Suppressor macrophage (primary cell): Measurements from ENCODE around the gene MTMR4.
"Not testable (repeated sequence)": the region's sequence is repeated elsewhere in the genome, so short reads cannot be mapped to it uniquely, and the experiment has no call there.

Experiments used
- DNase-seq, 4 experiments: peaks; one replicate each; pipeline ENCODE4 v3.0.0-alpha.2; 2020 to 2022

Gene MTMR4

DNA sequence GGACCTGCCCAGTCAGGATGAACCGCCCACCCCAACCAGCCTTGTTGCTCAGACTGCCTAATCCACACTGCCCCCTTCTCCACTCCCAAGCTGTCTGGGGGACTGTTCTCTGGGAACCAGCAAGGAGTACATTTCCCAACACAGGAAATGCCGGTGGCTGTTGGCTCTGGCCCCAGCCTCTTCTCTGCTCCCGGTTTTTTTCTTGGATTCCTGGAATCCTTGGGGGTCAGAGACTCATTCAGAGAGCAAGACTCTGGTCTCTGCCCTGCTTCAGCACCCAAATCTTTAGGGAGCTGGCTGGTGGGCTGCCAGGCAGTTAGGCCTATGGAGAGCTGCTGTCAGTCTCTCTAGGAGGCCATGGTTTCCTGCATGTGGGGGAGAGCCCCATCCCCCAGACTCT lies 10.8 kb upstream of the MTMR4 start:
- no peak for DNase-seq

DNA sequence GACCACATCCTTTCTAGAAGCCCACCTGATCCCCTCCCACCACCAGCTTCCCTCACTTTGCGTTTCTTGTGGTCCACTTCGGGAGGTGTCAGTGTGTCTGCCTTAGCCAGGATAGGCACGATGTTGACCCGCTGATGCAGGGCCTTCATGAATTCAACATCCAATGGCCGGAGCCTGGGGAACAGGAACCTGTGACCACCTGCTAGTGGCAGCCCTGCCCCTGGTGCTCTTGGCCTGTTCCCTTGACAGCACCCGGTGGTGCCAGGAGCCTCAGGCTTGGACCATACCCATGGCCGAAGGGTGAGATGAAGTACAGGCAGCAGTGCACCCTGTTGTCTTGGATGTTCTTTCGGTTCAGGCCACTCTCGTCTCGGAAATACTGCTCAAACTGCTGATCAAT lies 7.2 kb upstream of the MTMR4 start:
- DNase-seq = no peak

DNA sequence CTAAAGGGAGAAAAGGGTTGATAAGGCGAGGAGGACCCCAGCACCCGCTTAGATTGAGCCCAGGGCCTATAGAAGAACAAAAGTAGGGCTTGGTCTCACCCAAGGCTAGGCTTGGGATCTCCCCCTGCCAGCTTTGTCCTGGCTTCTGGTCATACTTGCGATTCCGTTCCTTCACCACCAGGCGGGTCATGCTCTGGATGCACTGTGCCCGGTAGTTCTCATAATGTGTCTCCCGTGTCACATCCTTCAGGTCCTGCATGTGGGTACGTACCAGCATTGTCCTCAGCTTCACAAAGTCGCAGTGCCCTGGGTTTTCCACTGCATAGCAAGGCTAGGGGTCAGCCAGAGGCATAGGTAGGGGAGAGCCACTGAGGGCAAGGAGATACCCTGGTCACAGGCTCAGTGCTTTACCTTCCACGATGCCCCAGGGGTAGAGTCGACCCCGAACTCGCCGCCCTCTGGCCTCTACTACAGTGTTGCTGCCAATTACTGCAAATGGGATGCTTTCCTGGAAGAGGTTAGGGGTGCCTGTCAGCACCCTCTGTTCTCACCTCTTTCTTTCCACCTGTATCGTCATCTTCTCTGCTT lies 6.5 kb upstream of the MTMR4 start:
- peak; percentile 28 to 62 (median 57) for DNase-seq

DNA sequence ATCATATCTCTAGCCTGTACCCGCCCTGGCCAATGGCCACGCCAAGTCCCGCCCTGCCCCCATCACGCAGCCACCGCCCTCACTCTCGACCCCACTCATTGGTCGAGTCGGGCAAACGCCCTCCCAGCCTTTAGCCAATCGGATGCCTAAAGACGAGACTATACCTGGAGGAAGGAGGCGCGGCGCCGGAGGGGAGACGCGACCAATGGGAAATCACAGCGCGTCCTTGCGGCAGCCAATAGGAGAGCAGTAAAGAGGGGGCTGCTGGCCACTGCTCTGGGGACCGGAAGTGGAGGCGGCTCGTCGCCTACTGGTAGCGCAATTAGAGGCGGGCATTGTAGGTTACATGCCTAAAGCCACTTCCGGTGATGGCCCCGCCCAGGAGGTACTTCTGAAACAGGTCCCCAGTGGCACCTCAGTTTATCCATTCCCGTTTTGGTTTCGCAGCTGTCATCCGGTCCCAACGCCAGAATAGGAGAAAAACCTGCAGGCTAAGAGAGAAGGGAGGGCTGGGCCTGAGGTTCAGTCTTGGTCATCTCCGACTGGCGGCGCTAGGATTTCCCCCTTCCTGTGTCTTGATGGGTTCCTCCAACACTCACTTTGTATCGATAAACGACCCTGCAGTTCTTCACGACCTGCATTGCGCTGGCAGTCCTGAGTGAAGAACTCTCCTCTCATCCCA lies 3.6 kb upstream of the MTMR4 start:
- peak; percentile 100 for DNase-seq

DNA sequence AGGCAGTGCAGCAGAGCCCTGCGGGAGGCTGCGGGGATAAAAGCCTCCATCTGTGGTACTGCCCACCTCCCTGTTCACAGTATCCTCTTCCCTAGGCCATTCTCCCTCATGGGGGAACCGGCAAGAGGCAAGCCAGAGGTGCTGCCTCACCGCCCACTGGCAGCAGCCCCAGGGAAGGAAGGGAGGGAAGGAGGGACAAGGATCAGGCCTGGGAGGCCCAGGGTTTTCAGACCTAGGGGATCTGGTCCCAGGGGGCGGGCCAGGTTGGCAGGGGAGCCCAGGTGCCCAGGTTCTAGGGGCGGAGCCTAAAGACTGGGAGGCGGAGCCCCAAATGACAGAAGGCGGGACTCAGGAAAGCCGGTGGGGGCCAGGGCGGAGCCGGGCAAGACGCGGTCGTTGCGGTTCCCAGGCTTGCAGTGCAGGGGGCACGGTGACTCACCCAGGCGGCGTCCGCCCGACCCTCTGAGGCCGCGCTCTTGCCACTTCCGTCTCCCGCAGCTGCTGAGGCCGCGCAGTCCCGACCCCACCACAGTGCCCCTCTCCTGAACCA lies 3.0 kb upstream of the MTMR4 start:
- no peak for DNase-seq

DNA sequence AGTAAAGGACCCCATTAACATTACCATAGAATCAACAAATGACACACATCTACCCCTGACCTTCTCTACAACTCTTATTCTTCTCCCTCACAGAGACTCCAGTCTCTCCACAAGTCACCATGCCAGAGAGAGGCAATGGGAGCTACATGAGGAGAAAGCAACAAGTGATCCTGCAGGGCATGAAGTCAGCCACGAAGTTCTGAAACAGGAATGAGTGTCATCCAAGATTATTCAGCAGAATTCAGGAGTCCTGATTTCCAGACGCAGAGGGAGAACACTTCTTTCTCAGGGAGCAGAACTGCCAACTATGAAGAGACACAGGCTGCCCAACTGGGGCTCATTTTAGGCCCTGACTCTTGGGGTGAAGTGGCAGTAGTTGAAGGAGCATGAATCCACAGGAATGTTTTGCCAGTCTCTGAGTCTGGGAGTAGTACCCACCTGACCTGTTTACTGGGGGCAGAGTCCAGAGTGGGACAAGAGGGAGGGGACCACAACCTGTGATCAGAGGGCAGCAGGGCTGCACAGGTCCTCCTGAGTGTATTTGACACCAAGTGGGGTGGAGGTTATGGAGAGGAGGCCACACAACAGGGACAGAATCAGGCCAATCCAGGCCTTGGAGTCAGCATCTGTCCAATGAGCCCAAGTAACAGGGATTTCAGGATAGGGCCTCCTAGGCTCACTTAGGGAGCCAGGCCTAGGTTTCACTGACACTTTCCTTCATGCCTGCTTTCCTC lies 2.4 kb upstream of the MTMR4 start:
- no peak for DNase-seq

DNA sequence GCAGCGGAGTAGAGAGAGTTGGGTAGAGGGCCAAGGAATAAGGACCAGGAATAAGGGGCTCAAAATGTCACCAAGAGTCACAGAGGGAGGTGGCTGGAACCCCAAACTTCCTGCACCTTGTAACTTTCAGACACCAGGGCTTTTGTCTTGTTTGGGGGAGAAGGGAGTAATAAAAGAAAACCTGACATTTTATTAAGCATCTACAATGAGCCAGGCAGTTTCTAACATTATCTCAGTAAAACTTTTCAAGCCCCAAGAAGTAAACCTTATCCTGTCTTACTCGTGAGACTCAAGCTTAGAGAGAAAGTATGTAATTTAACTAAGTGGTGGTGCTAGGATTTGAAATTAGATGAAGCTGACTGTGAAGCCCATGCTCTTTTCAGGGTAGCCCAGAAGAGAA lies 848 bp upstream of the MTMR4 start:
- no peak for DNase-seq

DNA sequence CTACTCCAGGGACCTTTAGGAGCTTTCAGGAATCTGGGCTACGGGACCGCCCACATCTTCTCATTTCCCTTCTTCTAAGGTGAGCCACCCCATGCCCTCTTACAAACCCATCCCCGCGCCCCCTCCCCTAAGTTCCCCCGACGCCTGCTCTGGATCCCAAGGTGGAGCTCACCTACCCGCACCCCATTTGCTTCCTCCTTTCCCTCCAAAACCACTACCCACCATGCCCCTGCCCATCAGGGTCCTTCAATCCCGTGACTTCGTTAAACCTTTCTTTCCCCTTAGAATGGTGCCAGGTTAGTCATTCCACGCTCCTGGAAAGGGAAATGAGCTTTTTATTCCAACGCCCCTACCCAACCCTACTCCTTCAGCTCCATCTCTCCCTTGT lies 326 bp upstream of the MTMR4 start:
- DNase-seq = no peak

DNA sequence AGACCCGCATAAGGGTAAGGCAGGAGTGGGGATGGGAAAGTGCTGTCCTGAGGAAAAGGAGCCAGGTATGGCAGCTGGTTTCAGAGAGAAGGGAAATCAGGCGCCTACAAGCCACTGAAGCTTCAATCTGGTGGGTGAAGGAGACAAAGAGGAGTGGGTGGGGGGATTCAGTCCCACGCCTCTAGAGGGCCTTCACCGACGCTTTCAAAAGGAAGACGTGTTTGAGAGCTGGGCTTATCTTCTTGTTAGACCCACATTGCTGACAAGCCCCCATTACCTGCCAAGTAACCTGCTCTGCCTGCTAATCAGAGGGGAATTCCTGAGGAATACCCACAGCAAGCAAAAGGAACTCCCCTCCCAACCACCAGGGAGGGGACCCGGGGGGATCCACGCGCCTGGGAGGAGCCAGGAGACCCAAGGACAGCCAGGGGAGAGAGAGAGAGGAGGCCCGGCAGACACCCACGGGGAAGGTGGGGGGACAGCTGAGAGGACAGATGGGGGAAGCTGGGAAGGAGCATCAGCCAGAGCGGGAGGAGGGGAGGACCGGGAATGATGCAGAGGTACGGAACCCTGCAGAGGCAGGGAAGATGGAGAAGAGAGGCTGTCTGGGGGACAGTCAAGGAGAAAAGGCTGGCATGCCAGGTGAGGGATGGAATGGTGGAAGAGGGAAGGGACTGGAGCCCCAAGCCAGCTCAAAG lies 1.0 kb downstream of the MTMR4 start:
- no peak for DNase-seq

DNA sequence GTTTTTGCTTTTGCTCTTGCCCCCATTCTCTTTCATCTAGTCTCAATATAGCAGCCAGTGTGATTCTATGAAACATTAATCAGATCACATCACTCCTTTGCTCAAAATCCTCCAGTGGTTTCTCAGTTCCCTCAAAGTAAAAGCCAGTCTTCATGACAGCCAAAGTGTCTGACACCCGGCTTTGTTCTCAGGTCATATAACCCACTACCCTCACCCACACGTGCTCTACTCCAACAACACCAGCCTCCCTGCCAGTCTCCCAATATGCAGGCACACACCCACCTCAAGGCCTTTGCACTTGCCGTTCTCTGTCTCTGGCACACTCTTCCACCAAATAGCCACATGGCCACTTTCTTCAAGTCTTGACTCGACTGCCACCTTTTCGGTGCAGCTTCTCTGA lies 4.4 kb downstream of the MTMR4 start:
- no peak for DNase-seq

DNA sequence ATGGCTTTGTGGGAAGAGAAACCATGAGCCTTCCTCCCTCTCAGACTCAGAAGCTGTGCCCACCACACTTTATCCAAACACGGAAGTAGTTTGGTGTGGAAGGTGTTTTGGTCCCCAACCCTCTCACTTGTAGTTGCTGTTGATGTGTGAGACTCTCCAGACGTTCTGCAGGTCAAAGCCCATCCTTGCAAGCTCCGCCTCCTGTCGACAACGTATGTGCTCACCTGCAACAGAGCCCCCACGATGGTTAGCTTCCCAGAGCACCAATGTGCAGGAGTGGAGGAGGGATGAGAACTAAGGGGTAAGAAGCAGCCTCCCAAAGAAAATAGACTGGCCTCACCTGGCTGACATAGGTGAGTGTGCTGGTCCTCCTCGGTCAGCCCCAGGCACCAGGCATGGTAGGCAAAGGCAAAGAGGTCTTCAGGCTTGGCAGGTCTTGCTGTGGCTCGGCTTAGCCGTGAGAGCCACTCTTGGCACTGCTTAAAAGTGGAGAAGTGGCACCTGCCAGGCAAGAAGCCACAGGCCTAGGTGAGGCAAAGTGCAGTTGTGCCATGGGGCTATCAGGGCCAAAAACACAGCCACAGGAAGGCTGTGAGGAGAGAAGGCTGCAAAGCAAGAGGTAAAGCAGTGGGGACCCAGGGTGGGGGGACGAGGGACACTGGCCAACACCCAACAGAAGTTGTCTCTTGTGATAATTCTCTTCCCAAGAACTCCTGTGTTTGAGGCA lies 5.9 kb downstream of the MTMR4 start:
- DNase-seq = no peak

DNA sequence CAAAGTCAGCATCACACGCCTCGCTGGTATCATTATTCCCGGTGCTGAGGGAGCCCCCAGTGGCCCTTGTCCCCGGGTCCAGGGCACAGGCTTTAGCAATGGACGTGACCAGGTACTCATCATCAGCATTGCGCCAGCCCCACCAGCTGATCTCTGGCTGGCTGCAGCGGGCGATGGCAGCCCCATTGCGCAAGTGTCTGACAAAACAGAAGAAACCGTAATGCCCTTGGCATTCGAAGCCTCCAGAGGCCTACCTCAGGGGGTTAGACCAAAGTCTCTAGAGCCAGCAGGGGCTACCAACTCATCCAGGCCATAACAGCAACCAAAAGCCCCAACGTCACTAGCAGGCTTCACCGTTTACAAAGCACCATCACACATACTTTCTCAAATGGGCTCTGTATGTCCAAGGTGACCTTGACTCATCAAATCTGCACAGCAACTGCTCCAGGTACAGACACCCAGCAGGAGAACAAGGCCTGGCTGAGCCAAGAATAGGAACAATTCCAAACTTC lies 7.3 kb downstream of the MTMR4 start:
- peak; percentile 64 to 82 (median 78) for DNase-seq

DNA sequence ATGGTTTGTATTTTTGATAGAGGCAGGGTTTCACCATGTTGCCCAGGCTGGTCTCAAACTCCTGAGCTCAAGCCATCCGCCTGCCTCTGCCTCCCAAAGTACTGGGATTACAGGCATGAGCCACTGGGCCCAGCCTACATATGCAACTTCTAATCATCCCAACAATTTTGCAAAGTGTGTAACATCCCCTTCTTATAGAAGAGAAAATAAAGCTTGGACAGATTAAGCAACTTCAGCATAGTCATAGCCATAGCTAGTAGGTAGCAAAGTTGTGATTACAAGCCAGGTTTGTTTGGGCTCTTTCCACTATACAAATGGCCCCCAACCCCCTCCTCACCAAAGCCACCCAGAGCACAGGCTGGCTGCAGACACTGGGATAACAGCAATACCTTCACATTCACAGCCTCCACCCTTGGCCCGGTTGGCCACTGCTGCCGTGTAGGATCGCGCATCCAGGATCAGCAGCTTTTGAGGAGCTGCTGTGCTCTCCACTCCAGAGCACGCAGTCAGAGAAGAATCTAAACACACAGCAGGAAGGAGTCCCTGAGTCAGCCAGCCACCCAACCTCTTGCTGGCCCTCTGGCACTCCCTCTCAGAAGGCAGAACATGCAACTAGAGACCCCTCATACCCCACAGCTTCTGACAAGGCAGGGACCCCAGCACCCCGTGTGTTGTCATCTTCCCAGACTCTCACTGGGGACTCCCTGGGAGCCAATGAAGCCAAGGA lies 7.9 kb downstream of the MTMR4 start:
- peak in 1 of 4 experiments; percentile 14 for DNase-seq

DNA sequence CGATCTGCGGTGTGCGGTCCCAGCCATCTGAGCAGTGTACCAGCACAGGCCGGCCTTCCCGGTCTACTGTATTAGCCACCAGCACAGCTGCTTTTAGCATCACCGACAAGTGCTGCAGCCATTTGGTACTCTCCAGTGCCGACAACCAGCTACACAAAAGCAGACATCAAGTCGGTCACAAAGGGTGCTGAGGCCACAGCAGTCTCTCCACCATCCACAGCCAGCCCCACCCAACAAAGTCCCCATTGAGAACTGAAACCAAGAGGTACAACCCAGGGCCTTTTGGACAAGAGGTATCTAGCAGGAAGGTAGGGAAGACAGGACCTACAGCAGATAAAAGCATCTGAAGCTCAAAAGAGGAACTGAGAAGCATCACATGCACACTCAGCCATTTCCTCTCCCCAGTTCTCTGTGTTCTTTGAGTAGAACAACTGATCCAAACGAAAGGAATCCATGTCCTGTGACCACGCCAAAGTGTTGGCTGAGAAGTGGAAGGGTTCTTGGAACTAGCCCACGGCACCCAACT lies 9.5 kb downstream of the MTMR4 start:
- DNase-seq = peak; percentile 41 to 66 (median 58)

DNA sequence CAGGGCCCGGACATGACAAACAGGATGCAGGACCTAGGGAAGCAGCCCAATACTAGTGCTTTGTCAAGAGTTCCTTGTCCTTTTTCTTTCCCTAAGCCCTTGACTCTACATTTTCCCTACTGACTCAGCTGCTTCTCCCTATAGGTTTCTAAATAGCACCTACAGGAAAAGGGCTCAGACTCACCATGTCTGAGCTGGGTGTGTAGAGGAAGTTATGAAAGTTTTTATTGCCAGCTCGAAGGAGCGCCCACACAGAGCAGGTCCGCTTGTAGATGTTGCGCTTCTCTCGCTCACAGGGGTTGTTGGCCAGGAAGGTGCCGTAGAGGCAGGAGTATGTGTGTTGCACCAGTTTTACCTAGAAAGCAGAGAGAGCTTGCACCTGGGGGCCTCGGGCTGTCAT lies 10.6 kb downstream of the MTMR4 start:
- peak; percentile 21 to 66 (median 62) for DNase-seq

DNA sequence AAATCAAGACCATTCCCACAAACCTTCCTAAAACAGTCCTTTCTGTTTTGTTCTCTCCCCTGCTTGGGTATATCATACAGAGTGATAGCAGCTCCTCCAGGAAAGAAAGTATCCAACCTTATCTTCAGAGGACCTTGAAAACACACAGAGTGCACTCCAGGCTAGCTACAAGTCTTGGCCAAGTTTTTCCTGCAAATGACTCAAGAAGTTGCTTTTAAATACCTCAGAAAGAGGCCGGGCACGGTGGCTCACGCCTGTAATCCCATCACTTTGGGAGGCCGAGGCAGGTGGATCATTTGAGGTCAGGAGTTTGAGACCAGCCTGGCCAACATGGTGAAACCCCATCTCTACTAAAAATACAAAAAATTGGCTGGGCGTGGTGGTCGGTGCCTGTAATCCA lies 11.3 kb downstream of the MTMR4 start:
- DNase-seq = not testable (repeated sequence)

DNA sequence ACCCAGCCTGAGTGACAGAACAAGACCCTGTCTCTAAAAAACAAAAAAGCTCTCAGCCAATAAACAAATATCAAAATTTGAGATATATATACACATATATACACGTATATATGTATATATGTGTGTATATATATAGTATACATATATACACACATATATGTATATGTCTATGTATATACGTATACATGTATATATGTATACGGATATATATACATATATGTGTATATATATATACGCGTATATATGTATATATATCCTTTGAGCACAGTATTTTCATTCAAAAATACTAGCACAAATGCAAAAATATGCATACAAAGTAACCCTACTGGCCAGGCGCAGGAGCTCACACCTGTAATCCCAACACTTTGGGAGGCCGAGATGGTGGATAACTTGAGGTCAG lies 13.0 kb downstream of the MTMR4 start:
- no peak for DNase-seq

DNA sequence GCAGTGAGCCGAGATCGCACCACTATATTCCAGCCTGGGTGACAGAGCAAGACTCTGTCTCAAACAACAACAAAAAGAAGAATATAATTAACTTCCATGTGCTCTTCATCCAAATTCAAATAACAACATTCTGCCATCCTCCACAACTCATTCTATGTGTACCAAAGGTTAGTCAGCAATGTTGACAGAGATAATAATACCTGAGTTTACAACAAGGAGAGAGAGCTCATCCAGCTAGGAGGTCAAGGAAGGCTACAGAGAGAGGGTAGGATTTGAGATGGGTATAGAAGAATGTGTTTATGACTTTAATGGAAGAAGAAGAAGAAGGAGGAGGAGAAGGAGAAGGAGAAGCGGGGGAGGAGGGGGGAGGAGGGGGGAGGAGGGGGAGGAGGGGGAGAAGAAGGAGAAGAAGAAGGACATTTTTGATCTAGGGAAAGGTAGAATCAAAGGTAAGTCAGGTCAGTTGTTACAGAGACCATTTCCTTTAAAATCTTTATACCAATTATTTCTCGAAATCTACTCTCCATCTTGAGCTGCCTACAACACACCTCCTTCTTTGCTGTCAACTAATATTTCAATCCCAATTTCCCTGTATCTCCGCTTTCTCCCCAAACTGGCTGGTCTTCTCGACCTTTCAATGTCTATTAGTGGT lies 16.1 kb downstream of the MTMR4 start:
- no peak for DNase-seq

DNA sequence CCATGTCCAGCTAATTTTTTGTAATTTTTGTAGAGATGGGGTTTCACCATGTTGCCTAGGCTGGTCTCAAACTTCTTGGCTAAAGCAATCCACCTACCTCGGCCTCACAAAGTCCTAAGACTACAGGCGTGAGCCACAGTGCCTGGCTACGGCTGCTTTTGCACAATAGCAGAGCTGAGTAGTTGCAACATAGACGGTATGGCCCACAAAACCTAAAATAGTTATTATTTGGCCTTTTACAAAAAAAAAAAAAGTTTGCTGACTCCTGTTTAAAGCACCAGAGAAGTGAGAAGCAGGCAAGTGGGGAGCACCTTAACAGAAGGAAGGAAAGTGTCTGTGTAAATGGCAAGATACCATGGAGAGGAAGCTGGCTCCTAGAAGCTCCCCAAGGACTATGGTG lies 20.9 kb downstream of the MTMR4 start:
- peak in 3 of 4 experiments; percentile 32 to 49 (median 37) for DNase-seq

DNA sequence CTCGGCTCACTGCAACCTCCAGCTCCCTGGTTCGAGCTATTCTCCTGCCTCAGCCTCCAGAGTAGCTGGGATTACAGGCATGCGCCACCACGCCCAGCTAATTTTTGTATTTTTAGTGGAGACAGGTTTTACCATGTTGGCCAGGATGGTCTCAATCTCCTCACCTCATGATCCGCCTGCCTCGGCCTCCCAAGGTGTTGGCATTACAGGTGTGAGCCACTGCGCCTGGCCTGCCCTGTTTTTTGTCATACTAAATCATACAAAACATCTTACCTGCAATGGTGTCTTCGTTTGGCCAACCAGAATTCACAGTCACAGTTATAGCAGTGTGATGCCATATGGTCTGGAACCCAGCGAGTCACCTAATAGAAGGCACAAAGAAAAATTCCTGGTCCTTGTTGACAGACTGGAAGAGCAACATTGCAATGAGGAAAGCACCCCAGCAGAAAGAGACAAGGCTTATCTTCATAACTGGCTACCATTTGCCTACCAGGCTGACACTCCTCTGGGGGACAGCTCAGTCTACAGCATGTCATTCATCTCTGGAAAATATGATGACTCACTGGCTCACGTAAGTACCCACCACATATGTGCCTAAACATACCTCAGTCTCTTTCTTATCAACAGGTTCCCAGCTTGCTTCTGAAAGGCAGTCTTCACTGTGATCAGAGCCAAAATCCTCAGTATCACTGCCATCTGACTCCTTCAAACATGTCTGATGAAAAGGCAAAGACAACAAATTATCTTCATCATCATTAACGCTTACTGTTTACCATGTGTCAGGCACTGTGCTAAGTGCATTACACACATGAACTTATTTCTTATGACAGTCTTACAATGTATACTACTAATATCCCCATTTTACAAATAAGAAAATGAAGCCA lies 22.0 kb downstream of the MTMR4 start:
- DNase-seq = no peak
